ENCODE data around the gene ALOX12B.

The ALOX12B gene

DNA sequence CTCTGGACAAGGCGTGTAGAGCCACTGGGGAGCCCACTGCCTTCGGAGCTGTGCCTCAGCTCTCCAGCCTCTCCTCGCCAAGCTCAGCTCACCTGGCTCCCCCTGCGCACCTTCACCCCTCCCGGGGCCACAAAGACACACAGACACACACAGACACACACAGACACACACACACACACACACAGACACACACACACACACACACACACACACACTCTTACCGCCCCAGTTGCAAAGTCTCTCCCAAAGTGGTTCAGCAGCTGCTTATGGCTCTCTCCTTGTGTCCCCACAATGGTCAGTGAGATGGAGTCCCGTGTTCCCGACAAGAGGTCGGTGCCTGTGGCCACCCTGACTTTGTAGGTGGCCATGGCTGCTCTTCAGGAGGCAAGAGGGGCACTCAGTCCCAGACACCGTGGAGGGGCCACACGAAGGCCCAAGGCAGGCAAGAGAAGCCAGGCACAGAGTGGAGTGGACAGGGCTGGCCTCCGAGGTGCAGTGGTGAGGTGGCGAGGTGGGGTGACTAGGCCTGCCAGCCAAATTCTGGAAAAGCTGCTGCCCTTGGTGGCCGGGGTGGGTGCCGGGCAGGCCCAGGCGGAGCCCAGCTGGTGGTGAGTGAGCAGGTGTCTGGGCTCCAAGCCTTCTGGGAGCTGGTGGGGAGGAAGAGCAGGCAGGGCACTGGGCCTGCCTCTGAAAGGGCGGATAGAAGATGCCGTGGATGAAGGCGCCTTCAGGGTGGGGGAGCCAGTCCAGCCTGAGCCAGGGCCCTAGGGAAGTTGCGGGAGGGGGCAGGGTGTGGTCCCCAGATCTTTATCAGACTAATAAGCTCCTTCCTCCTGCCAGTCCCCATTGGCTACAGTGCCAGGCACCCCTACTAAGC lies at the start of gene ALOX12B:
Gene ALOX12B (minus strand): TSS at position 642 of the 877 bp plus-strand sequence. CDS start 274 bp downstream, at position 368.
- DNase-seq (ENCODE audit: low spot score): no peak
- TF ChIP-seq, protein P1, sequence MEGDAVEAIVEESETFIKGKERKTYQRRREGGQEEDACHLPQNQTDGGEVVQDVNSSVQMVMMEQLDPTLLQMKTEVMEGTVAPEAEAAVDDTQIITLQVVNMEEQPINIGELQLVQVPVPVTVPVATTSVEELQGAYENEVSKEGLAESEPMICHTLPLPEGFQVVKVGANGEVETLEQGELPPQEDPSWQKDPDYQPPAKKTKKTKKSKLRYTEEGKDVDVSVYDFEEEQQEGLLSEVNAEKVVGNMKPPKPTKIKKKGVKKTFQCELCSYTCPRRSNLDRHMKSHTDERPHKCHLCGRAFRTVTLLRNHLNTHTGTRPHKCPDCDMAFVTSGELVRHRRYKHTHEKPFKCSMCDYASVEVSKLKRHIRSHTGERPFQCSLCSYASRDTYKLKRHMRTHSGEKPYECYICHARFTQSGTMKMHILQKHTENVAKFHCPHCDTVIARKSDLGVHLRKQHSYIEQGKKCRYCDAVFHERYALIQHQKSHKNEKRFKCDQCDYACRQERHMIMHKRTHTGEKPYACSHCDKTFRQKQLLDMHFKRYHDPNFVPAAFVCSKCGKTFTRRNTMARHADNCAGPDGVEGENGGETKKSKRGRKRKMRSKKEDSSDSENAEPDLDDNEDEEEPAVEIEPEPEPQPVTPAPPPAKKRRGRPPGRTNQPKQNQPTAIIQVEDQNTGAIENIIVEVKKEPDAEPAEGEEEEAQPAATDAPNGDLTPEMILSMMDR (IDR thresholded peaks at IDR 0.05): no peak
- Histone ChIP-seq H3K27ac (no peak within 1 kb of the TSS), H3K4me3 (no peak within 1 kb of the TSS)

DNA sequence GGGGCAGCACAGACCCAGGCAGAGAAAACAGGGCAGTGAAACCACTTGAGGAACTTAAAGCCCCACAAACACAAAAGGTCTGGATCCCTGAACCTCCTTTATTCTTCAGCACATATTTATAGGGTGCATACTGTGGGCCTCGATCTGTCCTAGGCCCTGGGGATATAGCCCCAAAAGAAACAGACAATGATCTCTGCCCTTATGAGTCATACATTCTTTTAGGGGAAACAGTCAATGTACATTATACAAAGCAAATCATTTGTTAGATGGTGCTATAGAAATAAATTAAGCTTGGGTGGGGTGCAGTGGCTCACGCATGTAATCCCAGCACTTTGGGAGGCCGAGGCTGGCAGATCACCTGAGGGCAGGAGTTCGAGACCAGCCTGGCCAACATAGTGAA lies 46.4 kb upstream of the ALOX12B start:
- Histone ChIP-seq H3K4me3 (no peak overlapping the region), H3K27ac (no peak overlapping the region)
- DNase-seq (ENCODE audit: low spot score): no peak
- TF ChIP-seq, protein P1 (IDR thresholded peaks at IDR 0.05): no peak

DNA sequence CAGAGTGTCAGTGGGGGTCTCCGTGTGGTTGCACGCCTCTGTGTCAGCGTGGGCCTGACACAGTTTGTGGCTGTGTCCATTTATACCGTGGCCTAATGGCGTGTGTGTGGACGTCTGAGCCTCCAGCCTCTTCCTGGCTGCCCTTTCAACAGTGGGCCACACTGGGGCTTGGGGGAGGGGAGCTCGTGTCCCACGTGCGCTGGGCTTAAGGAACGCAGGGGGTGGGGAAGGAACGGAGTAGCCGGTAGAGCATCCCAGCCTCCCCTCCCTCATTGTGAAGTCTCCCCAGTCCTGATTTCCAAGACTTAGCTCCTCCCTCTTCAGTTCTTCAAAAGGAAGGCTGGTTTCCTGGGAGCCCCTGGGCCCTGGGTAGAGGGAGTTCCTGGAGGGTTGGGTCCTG lies 45.9 kb upstream of the ALOX12B start:
- TF ChIP-seq, protein P1 (IDR thresholded peaks at IDR 0.05): no peak
- DNase-seq (ENCODE audit: low spot score): no peak
- Histone ChIP-seq H3K4me3 (no peak overlapping the region), H3K27ac (no peak overlapping the region)

DNA sequence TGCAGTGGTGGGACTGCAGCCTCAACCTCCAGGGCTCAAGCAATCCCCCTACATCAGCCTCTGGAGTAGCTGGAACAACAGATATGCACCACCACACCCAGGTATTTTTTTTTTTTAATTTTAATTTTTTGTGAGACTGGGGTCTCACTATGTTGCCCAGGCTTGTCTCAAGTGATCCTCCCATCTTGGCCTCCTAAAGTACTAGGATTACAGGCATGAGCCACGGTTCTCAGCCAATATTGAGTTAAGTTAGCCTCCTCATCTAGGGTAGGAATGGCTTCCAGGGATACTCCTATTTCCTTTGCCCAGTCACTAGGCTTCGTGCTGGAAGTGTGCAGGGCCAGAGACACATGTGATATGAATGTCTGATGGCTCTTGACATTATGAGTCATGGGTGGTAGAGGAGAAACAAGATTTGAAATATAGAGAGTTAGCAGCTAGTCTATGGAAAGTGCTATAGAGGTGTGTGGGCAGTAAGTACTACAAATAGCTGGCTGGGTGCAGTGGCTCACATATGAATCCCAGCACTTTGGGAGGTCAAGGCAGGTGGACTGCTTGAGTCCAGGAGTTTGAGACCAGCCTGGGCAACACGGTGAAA lies 44.4 kb upstream of the ALOX12B start:
- no peak overlapping the region for H3K27ac ChIP-seq
- H3K4me3 ChIP-seq: no peak overlapping the region
- DNase-seq (ENCODE audit: low spot score): no peak
- TF ChIP-seq, protein P1 (IDR thresholded peaks at IDR 0.05): no peak

DNA sequence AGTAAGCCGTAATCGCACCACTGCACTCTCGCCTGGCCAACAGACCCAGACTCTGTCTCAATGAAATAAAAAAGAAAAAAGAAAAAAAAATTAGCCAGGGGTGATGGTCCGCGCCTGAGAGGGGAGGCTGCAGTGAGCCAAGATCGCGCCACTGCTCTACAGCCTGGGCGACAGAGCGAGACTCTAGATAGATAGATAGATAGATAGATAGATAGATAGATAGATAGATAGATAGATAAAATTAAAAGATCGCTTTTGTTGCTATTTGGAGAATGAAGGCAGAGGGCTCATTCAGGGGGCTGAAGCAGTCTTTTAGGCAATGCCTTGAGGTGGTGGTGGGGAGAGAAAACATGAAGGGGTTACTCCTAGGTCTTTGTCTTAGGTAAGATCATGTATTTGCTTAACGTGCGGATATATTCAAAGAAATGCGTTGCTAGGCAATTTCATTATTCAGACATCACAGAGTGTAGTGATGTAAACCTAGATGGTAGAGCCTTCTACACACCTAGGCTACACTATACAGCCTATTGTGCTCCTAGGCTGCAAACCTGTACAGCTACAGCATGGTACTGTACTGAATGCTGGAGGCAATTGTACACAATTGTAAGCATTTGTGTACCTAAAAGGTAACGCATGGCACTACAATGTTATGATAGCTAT lies 40.7 kb upstream of the ALOX12B start:
- TF ChIP-seq, protein P1 (IDR thresholded peaks at IDR 0.05): no peak
- Histone ChIP-seq H3K4me3 (no peak overlapping the region), H3K27ac (no peak overlapping the region)
- DNase-seq (ENCODE audit: low spot score): no peak

DNA sequence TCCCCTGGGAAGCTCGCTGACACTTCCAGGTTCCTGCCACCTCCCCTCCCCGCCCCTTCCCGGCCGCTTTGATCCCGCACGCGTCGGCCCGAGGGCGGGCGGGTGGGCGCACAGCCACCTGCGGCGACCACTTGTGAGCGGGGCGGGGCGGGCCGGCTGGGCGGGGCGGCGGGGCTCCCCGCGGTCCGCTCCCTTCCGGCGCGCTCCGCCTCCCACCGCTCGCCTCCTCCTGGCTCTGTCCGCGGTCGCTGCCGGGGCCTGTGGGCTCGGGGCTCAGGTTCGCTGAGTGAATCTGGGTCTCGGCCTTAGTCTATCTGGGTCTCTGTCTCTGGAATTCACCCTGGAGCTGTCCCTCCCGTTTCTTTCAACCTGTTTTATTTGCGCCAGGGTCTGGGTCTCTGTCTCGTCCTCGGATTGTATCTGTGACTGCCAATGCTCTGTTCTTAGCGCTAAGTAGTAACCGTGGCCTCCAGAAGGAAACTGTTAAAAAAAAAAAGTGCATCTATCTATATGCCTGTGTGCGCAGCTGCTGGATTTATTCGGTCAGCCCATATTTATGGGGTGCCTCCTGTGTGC lies 39.1 kb upstream of the ALOX12B start:
- peak overlapping the region; percentile 92 for H3K4me3 ChIP-seq
- H3K27ac ChIP-seq: peak overlapping the region; percentile 36 to 78
- DNase-seq (ENCODE audit: low spot score): no peak

More for the DNA sequence above, 39.1 kb upstream of the ALOX12B start:
- TF ChIP-seq, protein P1 (IDR thresholded peaks at IDR 0.05): no peak
